HepG2 (cell line): ENCODE measurements around the gene LMOD3.

Source experiments
- FOXM1 ChIP-seq: sonication (generic); formaldehyde crosslinking; IDR thresholded peaks from 2 replicates; pipeline ENCODE4 v1.5.0; 2020; ENCODE audit warnings: missing genetic modification reagents
- KAT7 ChIP-seq: IDR thresholded peaks from 2 replicates; pipeline ENCODE4 v1.6.1; 2018; ENCODE audit warnings: borderline replicate concordance, missing compliant biosample characterization
- MIER3 ChIP-seq: IDR thresholded peaks from 2 replicates; pipeline ENCODE4 v1.6.1; 2016; ENCODE audit warnings: missing compliant biosample characterization, borderline replicate concordance
- NFYB ChIP-seq: sonication (generic); formaldehyde crosslinking; IDR thresholded peaks from 2 replicates; pipeline ENCODE4 v1.4.0; 2020; ENCODE audit warnings: missing genetic modification reagents
- POLR2AphosphoS5 ChIP-seq: IDR thresholded peaks from 2 replicates; pipeline ENCODE4 v1.6.1; 2012; ENCODE audit warnings: low read depth, low read length
- RCOR2 ChIP-seq: IDR thresholded peaks from 2 replicates; pipeline ENCODE4 v1.6.1; 2016; ENCODE audit warnings: missing biosample characterization, missing genetic modification reagents
- SIN3B ChIP-seq: fragments of 150-350 bp; IDR thresholded peaks from 2 replicates; pipeline ENCODE4 v1.6.1; 2014; ENCODE audit warnings: low read length
- SKI ChIP-seq: fragments of 450-650 bp; IDR thresholded peaks from one replicate; pipeline ENCODE4 v1.6.1; 2018; ENCODE audit warnings: mild to moderate bottlenecking; ENCODE audit not compliant: partially characterized antibody
- TOPORS ChIP-seq: sonication (generic); formaldehyde crosslinking; IDR thresholded peaks from 2 replicates; pipeline ENCODE4 v1.8.0; 2023; ENCODE audit warnings: mild to moderate bottlenecking, missing genetic modification reagents
- TF ChIP-seq, protein P1 (sequence below): sonication (generic); formaldehyde crosslinking; IDR thresholded peaks from 2 replicates; pipeline ENCODE4 v1.5.0; 2020; ENCODE audit warnings: mild to moderate bottlenecking, missing genetic modification reagents, moderate library complexity
- TF ChIP-seq, protein P2 (sequence below): sonication (generic); formaldehyde crosslinking; IDR thresholded peaks from 2 replicates; pipeline ENCODE4 v1.5.0; 2020; ENCODE audit warnings: missing genetic modification reagents, mild to moderate bottlenecking, borderline replicate concordance

DNA sequence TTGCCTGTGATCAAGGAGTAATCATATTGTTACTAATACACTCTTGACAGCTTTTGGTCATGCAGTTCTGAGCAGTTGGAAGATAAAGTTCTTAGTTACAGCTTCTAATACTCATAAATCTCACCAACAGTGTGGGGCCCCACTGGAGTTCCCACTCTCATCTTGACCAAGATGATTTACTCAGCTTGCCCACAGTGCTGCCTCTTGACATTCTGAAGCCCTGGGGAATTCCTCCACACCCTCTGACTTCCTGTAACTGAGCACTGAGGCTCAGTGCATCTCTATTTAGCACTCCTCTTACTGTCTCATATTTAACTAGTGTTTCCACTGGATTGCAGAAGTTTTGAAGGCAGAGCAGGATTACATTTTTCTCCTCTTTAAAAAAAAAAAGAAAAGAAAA lies 39.6 kb downstream of the LMOD3 start:
- TF ChIP-seq SIN3B (no peak), RCOR2 (CRISPR knock-in tag) (no peak), KAT7 (CRISPR knock-in tag) (no peak), SKI (no peak), FOXM1 (CRISPR knock-in tag) (no peak), POLR2AphosphoS5 (no peak), TOPORS (CRISPR knock-in tag) (no peak), NFYB (CRISPR knock-in tag) (no peak), MIER3 (no peak)
- TF ChIP-seq, protein P1, sequence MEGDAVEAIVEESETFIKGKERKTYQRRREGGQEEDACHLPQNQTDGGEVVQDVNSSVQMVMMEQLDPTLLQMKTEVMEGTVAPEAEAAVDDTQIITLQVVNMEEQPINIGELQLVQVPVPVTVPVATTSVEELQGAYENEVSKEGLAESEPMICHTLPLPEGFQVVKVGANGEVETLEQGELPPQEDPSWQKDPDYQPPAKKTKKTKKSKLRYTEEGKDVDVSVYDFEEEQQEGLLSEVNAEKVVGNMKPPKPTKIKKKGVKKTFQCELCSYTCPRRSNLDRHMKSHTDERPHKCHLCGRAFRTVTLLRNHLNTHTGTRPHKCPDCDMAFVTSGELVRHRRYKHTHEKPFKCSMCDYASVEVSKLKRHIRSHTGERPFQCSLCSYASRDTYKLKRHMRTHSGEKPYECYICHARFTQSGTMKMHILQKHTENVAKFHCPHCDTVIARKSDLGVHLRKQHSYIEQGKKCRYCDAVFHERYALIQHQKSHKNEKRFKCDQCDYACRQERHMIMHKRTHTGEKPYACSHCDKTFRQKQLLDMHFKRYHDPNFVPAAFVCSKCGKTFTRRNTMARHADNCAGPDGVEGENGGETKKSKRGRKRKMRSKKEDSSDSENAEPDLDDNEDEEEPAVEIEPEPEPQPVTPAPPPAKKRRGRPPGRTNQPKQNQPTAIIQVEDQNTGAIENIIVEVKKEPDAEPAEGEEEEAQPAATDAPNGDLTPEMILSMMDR (CRISPR knock-in tag) = no peak
- TF ChIP-seq, protein P2, sequence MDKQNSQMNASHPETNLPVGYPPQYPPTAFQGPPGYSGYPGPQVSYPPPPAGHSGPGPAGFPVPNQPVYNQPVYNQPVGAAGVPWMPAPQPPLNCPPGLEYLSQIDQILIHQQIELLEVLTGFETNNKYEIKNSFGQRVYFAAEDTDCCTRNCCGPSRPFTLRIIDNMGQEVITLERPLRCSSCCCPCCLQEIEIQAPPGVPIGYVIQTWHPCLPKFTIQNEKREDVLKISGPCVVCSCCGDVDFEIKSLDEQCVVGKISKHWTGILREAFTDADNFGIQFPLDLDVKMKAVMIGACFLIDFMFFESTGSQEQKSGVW (CRISPR knock-in tag) = no peak
